Measurements from ENCODE around the gene LSM2. TPM values are rescaled to one million over a fixed set of nuclear protein-coding genes. Genes with fewer than 3 reads are reported as not detected.
A peak's percentile ranks its signal among the peaks of the same experiment; 100 is the strongest.

The LSM2 gene
- 37.1 and 48.9 TPM in 2 replicates for total RNA-seq

GRCh38 chr6:31806470-31807272, at the start of gene LSM2:
Gene LSM2 (minus strand): TSS chr6:31806966. CDS start chr6:31806757, 209 bp downstream.

GRCh38 chr6:31827286-31828079, 20.7 kb upstream of the LSM2 start, which contains the start of gene HSPA1B:
Gene HSPA1B (plus strand): TSS chr6:31827738. CDS start chr6:31827951, 213 bp downstream.

DNA sequence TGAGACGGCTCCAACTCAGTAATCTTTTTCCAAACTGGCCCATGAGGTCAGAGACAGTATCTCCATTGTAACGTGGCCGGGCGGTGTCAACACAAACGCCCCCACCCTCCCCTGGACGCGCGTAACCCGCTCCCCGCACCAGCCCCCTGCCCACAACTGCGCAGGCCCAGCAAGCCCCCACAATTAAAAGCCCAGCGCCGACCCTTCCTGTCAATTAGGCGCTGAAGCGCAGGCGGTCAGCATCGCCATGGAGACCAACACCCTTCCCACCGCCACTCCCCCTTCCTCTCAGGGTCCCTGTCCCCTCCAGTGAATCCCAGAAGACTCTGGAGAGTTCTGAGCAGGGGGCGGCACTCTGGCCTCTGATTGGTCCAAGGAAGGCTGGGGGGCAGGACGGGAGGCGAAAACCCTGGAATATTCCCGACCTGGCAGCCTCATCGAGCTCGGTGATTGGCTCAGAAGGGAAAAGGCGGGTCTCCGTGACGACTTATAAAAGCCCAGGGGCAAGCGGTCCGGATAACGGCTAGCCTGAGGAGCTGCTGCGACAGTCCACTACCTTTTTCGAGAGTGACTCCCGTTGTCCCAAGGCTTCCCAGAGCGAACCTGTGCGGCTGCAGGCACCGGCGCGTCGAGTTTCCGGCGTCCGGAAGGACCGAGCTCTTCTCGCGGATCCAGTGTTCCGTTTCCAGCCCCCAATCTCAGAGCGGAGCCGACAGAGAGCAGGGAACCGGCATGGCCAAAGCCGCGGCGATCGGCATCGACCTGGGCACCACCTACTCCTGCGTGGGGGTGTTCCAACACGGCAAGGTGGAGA, 8.5 kb upstream of the LSM2 start, which contains the start of the genes HSPA1A and HSPA1L:
Gene HSPA1A, plus strand, starts transcription at position 519 of the 814 bp plus-strand sequence. Its CDS starts 214 bp downstream, at position 733.
Gene HSPA1L, minus strand, starts transcription at position 259 of the 814 bp plus-strand sequence. CDS start 3,311 bp downstream, outside the sequence.

GRCh38 chr6:31795616-31796298, 11.0 kb downstream of the LSM2 start, which contains the start of gene VARS1:
Gene VARS1 (minus strand): TSS chr6:31795752. CDS start chr6:31795217, 535 bp downstream.

GRCh38 chr6:31776989-31777666, 29.6 kb downstream of the LSM2 start, which contains the start of gene VWA7:
Gene VWA7 (minus strand): TSS chr6:31777328. CDS start chr6:31776779, 549 bp downstream.

DNA sequence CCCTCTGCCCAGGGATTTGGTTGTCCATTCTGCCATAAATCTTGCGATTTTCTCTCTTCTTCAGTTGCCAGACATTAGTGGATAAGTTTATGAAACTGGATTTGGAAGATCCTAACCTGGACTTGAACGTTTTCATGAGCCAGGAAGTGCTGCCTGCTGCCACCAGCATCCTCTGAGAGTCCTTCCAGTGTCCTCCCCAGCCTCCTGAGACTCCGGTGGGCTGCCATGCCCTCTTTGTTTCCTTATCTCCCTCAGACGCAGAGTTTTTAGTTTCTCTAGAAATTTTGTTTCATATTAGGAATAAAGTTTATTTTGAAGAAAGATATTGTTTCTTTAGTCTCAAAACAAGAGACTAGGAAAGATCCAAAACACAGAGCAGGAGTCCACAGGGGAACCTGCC, 44.4 kb downstream of the LSM2 start, which contains the start of gene SAPCD1:
Gene SAPCD1, plus strand, starts transcription at position 301 of the 400 bp plus-strand sequence. CDS start 399 bp downstream, outside the sequence.

Small RNA genes lying within 50 kb of the gene (small RNA-seq; reads per million reads assigned to genes)
- gene MSH5-SAPCD1 (not detected), gene RF00019 (not detected), gene RNU6-850P (not detected), gene SAPCD1 (0.08 reads per million), gene SNORD48 (26.9 reads per million, percentile 97 among the genes with 10 or more reads in this experiment), gene SNORD52 (not detected)

Other genes starting within 250 kb of the LSM2 start
- gene LTA, start 234.7 kb downstream of the LSM2 start, total RNA-seq: not detected in 2 replicates
- gene TNF, start 231.4 kb downstream of the LSM2 start, total RNA-seq: not detected in 2 replicates
- not detected in 2 replicates for gene LTB, start 224.5 kb downstream of the LSM2 start, total RNA-seq
- gene LST1, start 220.7 kb downstream of the LSM2 start, total RNA-seq: not detected in 2 replicates
- gene NCR3, start 214.0 kb downstream of the LSM2 start, total RNA-seq: not detected in 2 replicates
- not detected in 2 replicates for gene AIF1, start 191.7 kb downstream of the LSM2 start, total RNA-seq
- gene PRRC2A, start 186.3 kb downstream of the LSM2 start, total RNA-seq: 54.7 and 90.9 TPM in 2 replicates
- gene BAG6, start 154.3 kb downstream of the LSM2 start, total RNA-seq: 145 and 182 TPM in 2 replicates
- 0.59 and 1.1 TPM in 2 replicates for gene APOM, start 151.1 kb downstream of the LSM2 start, total RNA-seq
- gene C6orf47, start 146.2 kb downstream of the LSM2 start, total RNA-seq: 12.5 and 15.8 TPM in 2 replicates
- gene GPANK1, start 142.0 kb downstream of the LSM2 start, total RNA-seq: 24.3 and 26.4 TPM in 2 replicates
- gene CSNK2B, start 140.9 kb downstream of the LSM2 start, total RNA-seq: 130 and 189 TPM in 2 replicates
- 3.3 and 4.3 TPM in 2 replicates for gene LY6G5B, start 137.0 kb downstream of the LSM2 start, total RNA-seq
- 0.37 and 0.39 TPM in 2 replicates for gene LY6G5C, start 125.9 kb downstream of the LSM2 start, total RNA-seq
- gene ABHD16A, start 103.6 kb downstream of the LSM2 start, total RNA-seq: 29.4 and 34.0 TPM in 2 replicates
- gene LY6G6F, start 100.1 kb downstream of the LSM2 start, total RNA-seq: not detected in 2 replicates
- not detected in 2 replicates for gene LY6G6D, start 91.6 kb downstream of the LSM2 start, total RNA-seq
- not detected in 2 replicates for gene LY6G6C, start 85.2 kb downstream of the LSM2 start, total RNA-seq
- gene MPIG6B, start 83.6 kb downstream of the LSM2 start, total RNA-seq: not detected in 2 replicates
- 22.7 and 32.0 TPM in 2 replicates for gene DDAH2, start 77.7 kb downstream of the LSM2 start, total RNA-seq
- gene CLIC1, start 70.4 kb downstream of the LSM2 start, total RNA-seq: 927 and 1,210 TPM in 2 replicates
- gene MSH5, start 67.0 kb downstream of the LSM2 start, total RNA-seq: 16.9 and 29.1 TPM in 2 replicates
- gene SAPCD1, start 44.3 kb downstream of the LSM2 start, total RNA-seq: 0.59 and 1.1 TPM in 2 replicates
- gene VWA7, start 29.6 kb downstream of the LSM2 start, total RNA-seq: under 0.01 and 0.98 TPM in 2 replicates
- 88.6 and 117 TPM in 2 replicates for gene VARS1, start 11.2 kb downstream of the LSM2 start, total RNA-seq
- gene HSPA1L, start 8.3 kb upstream of the LSM2 start, total RNA-seq: 0.37 and 0.39 TPM in 2 replicates
- 35.6 and 53.8 TPM in 2 replicates for gene HSPA1A, start 8.6 kb upstream of the LSM2 start, total RNA-seq
- 77.8 and 79.0 TPM in 2 replicates for gene HSPA1B, start 20.8 kb upstream of the LSM2 start, total RNA-seq
- gene NEU1, start 55.9 kb upstream of the LSM2 start, total RNA-seq: 55.9 and 56.1 TPM in 2 replicates
- gene SLC44A4, start 72.0 kb upstream of the LSM2 start, total RNA-seq: not detected in 2 replicates
- 43.4 and 50.4 TPM in 2 replicates for gene EHMT2, start 90.7 kb upstream of the LSM2 start, total RNA-seq
- 1.5 and 1.8 TPM in 2 replicates for gene ZBTB12, start 95.1 kb upstream of the LSM2 start, total RNA-seq
- gene C2, start 120.8 kb upstream of the LSM2 start, total RNA-seq: 0.59 and 2.9 TPM in 2 replicates
- 6.3 and 10.7 TPM in 2 replicates for gene CFB, start 139.1 kb upstream of the LSM2 start, total RNA-seq
- gene NELFE, start 152.0 kb upstream of the LSM2 start, total RNA-seq: 97.9 and 114 TPM in 2 replicates
- gene SKIC2, start 152.2 kb upstream of the LSM2 start, total RNA-seq: 55.5 and 55.7 TPM in 2 replicates
- gene DXO, start 165.2 kb upstream of the LSM2 start, total RNA-seq: 13.5 and 15.1 TPM in 2 replicates
- 1.4 and 2.6 TPM in 2 replicates for gene C4A, start 175.1 kb upstream of the LSM2 start, total RNA-seq
- gene C4B, start 207.8 kb upstream of the LSM2 start, total RNA-seq: 1.4 and 1.5 TPM in 2 replicates
- gene CYP21A2, start 231.4 kb upstream of the LSM2 start, total RNA-seq: under 0.01 TPM in 1 of 2 replicates, not detected in the other

Data from subcutaneous preadipocyte (primary cell).